PC-3 (cell line): Measurements from ENCODE around the gene HPS5. TPM values are rescaled to one million over a fixed set of nuclear protein-coding genes. Genes with fewer than 3 reads are reported as not detected.

Experiments
- ATAC-seq: fragments of 200-7000 bp; cut with Tn5 transposase; 2 replicates; pipeline ENCODE4 v1.9.1; 2020; ENCODE audit warnings: mild to moderate bottlenecking, moderate library complexity
- Bru-seq: library from RNA; stranded (reverse); fragments of 400-500 nt; gene quantifications from one replicate; lab custom pipeline; 2021; lab: Mats Ljungman, UMichigan
- BruChase-seq, 2 experiments: library from RNA; stranded (reverse); fragments of 400-500 nt; gene quantifications; one replicate each; lab custom pipeline; 2021; lab: Mats Ljungman, UMichigan
- BruUV-seq: library from RNA; stranded (reverse); fragments of 400-500 nt; replicated peaks from 2 replicates; lab custom pipeline; 2021; lab: Mats Ljungman, UMichigan
- CTCF ChIA-PET: fragments of 300-600 bp; sonication (Branson Sonifier 250); formaldehyde crosslinking; loops from one replicate; lab custom pipeline; 2022; ENCODE audit warnings: antibody characterized with exemption; lab: Charles Lee
- POLR2A ChIA-PET: fragments of 300-600 bp; sonication (Branson Sonifier 250); formaldehyde crosslinking; loops from one replicate; lab custom pipeline; 2022; ENCODE audit warnings: antibody characterized with exemption; ENCODE audit not compliant: unreplicated experiment; lab: Charles Lee
- DNase-seq: peaks from one replicate; pipeline ENCODE4 v3.0.0-alpha.2; 2015
- H2AFZ ChIP-seq: fragments of 300-600 bp; sonication (generic); 2 replicates; pipeline ENCODE4 v1.6.0; 2016; ENCODE audit warnings: antibody characterized with exemption, low read length
- H3F3A ChIP-seq: fragments of 300-600 bp; sonication (generic); one replicate; pipeline ENCODE4 v1.6.0; 2017; ENCODE audit warnings: antibody characterized with exemption, low read length, control low read depth, mild to moderate bottlenecking; ENCODE audit not compliant: unreplicated experiment
- H3K27ac ChIP-seq: fragments of 300-600 bp; sonication (generic); 2 replicates; pipeline ENCODE4 v1.5.1; 2016; ENCODE audit warnings: mild to moderate bottlenecking, low read length
- H3K27me3 ChIP-seq: fragments of 300-600 bp; sonication (generic); 2 replicates; pipeline ENCODE4 v1.6.1; 2016; ENCODE audit warnings: low read length, mixed read lengths
- H3K36me3 ChIP-seq: fragments of 300-600 bp; sonication (generic); 2 replicates; pipeline ENCODE4 v1.6.1; 2016; ENCODE audit warnings: low read depth, mixed run types, low read length, mixed read lengths
- H3K4me1 ChIP-seq: fragments of 300-600 bp; sonication (generic); 2 replicates; pipeline ENCODE4 v1.5.1; 2016; ENCODE audit warnings: low read length; ENCODE audit not compliant: insufficient read depth
- H3K4me2 ChIP-seq: fragments of 300-600 bp; sonication (generic); 2 replicates; pipeline ENCODE4 v1.6.0; 2016; ENCODE audit warnings: low read length
- H3K4me3 ChIP-seq: fragments of 300-600 bp; sonication (generic); 2 replicates; pipeline ENCODE4 v1.5.1; 2016; ENCODE audit warnings: mild to moderate bottlenecking, low read length, mixed read lengths
- H3K79me2 ChIP-seq: fragments of 300-600 bp; sonication (generic); 2 replicates; pipeline ENCODE4 v1.6.1; 2017; ENCODE audit warnings: low read length, mixed read lengths
- H3K9ac ChIP-seq: fragments of 300-600 bp; sonication (generic); 2 replicates; pipeline ENCODE4 v1.6.0; 2016; ENCODE audit warnings: mild to moderate bottlenecking, low read length
- H3K9me2 ChIP-seq: fragments of 300-600 bp; sonication (generic); replicated peaks from 2 replicates; pipeline ENCODE4 v1.6.1; 2016; ENCODE audit warnings: mixed run types, low read length, mixed read lengths
- H3K9me3 ChIP-seq: fragments of 300-600 bp; sonication (generic); 2 replicates; pipeline ENCODE4 v1.6.1; 2016; ENCODE audit warnings: low read length, mixed read lengths
- H4K20me1 ChIP-seq: fragments of 300-600 bp; sonication (generic); 2 replicates; pipeline ENCODE4 v1.6.1; 2016; ENCODE audit warnings: low read length, mixed read lengths
- EZH2 ChIP-seq: fragments of 300-600 bp; sonication (generic); IDR thresholded peaks from one replicate; pipeline ENCODE4 v1.6.1; 2017; ENCODE audit warnings: antibody characterized with exemption, mild to moderate bottlenecking, low read length; ENCODE audit not compliant: unreplicated experiment
- EZH2phosphoT487 ChIP-seq: fragments of 300-600 bp; sonication (generic); IDR thresholded peaks from 2 replicates; pipeline ENCODE4 v1.6.1; 2018; ENCODE audit warnings: mild to moderate bottlenecking, antibody characterized with exemption, low read length, borderline replicate concordance
- intact Hi-C: fragments of 100-400 bp; cut with micrococcal nuclease; formaldehyde crosslinking; loops from 2 replicates; pipeline ENCODE4 v1.9.0; 2023
- long read RNA-seq: library from polyadenylated mRNA; unstranded; transcript quantifications from one replicate; pipeline ENCODE4 v2.0.0, GENCODE V29; 2021; ENCODE audit not compliant: unreplicated experiment
- total RNA-seq: library from RNA; depleted of rRNA; stranded (reverse); fragments of >200 nt; gene quantifications from 2 replicates; pipeline ENCODE4 v1.2.3, GENCODE V29; 2014; rRNA removed
- TF ChIP-seq, protein P1 (sequence below): fragments of 300-600 bp; sonication (generic); conservative IDR thresholded peaks from 2 replicates; pipeline ENCODE4 v1.5.1; 2017; ENCODE audit warnings: antibody characterized with exemption, low read depth, mild to moderate bottlenecking, low read length

Gene HPS5, protein sequence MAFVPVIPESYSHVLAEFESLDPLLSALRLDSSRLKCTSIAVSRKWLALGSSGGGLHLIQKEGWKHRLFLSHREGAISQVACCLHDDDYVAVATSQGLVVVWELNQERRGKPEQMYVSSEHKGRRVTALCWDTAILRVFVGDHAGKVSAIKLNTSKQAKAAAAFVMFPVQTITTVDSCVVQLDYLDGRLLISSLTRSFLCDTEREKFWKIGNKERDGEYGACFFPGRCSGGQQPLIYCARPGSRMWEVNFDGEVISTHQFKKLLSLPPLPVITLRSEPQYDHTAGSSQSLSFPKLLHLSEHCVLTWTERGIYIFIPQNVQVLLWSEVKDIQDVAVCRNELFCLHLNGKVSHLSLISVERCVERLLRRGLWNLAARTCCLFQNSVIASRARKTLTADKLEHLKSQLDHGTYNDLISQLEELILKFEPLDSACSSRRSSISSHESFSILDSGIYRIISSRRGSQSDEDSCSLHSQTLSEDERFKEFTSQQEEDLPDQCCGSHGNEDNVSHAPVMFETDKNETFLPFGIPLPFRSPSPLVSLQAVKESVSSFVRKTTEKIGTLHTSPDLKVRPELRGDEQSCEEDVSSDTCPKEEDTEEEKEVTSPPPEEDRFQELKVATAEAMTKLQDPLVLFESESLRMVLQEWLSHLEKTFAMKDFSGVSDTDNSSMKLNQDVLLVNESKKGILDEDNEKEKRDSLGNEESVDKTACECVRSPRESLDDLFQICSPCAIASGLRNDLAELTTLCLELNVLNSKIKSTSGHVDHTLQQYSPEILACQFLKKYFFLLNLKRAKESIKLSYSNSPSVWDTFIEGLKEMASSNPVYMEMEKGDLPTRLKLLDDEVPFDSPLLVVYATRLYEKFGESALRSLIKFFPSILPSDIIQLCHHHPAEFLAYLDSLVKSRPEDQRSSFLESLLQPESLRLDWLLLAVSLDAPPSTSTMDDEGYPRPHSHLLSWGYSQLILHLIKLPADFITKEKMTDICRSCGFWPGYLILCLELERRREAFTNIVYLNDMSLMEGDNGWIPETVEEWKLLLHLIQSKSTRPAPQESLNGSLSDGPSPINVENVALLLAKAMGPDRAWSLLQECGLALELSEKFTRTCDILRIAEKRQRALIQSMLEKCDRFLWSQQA
- total RNA-seq (15.2 and 15.6 TPM in 2 replicates), Bru-seq, nascent RNA (percentile 68 among the genes with signal in this experiment), BruChase-seq, experiment 1, labeled RNA remaining after a 6-hour chase (percentile 75 among the genes with signal in this experiment), BruChase-seq, experiment 2, labeled RNA remaining after a 2-hour chase (percentile 69 among the genes with signal in this experiment)
- long read RNA-seq, full-length matches to known transcripts, result 10 of 37 reads
- long read RNA-seq, partial matches to known transcripts, result 9 of 37 reads
- long read RNA-seq, other reads (novel, unspliced or antisense), result 18 of 37 reads

DNA sequence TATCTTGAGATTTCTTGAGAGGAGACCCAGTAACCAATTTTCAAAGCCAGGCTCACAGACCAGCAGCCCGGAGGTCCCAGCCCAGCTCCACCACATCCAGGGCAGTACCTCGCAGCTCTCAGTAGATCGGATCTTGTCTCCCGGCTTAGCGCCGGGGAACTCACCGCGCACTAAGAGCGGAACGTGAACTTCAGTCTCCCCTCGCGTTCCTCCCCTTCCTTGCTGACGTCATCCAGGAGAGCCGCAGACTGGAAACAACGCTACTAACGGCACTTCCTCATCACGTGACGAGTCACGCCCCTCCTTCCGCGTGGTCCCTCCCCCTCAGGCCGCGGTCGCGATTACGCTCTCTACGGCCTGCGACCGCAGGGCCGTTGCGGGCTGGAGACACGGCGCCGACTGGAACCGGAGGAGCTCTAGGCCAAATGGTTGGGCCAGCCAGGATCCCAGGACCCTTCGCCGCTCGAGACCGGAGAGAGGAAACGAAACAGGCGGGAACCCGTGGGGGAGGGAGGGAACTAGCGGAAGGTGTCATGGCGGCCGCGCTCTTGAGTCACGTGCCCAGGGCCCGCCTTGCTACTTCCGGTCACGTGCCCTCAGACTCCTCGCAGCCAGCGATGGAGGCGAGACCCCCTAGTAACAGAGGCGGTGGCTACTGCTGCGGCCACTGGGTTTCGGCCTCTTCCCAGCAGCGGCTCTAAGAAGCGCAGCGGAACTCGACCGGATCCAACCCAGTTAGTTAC, at the start of gene HPS5, which contains the start of gene GTF2H1:
Gene HPS5 (minus strand): TSS at position 172 of the 743 bp plus-strand sequence. CDS start 4,282 bp downstream, outside the sequence.
Gene GTF2H1 (plus strand): TSS at position 599 of the 743 bp plus-strand sequence. CDS start 10,508 bp downstream, outside the sequence.
- H3K4me3 ChIP-seq, result peak within 1 kb of the TSS; percentile 89
- peak within 1 kb of the TSS; percentile 92 for H3K4me2 ChIP-seq
- 0 out of 2 replicates have a peak, but pooled peaks cover 8% of the 10 kb centered on the region for H4K20me1 ChIP-seq
- ChIA-PET POLR2A (interaction anchor here (0.6 to 0.7 kb wide), 3 partner anchors 61 to 267 kb away, joined by 3 to 4 read pairs (median 4); partner anchors contain the start of gene UEVLD), CTCF (interaction anchor here (0.6 to 0.8 kb wide), 2 partner anchors 78 to 216 kb away, joined by 3 read pairs; partner anchors contain the start of gene SAAL1)
- no peaks in the 10 kb centered on the region for H3F3A ChIP-seq
- peaks cover 41% of the 10 kb centered on the region for H3K4me1 ChIP-seq
- peaks cover under 1% of the 10 kb centered on the region; the same call in 1 of the 2 replicates for H3K36me3 ChIP-seq
- ATAC-seq (peak; percentile 85), DNase-seq (peak; percentile 97)
- TF ChIP-seq EZH2phosphoT487 (no peak), EZH2 (no peak)
- TF ChIP-seq, protein P1, sequence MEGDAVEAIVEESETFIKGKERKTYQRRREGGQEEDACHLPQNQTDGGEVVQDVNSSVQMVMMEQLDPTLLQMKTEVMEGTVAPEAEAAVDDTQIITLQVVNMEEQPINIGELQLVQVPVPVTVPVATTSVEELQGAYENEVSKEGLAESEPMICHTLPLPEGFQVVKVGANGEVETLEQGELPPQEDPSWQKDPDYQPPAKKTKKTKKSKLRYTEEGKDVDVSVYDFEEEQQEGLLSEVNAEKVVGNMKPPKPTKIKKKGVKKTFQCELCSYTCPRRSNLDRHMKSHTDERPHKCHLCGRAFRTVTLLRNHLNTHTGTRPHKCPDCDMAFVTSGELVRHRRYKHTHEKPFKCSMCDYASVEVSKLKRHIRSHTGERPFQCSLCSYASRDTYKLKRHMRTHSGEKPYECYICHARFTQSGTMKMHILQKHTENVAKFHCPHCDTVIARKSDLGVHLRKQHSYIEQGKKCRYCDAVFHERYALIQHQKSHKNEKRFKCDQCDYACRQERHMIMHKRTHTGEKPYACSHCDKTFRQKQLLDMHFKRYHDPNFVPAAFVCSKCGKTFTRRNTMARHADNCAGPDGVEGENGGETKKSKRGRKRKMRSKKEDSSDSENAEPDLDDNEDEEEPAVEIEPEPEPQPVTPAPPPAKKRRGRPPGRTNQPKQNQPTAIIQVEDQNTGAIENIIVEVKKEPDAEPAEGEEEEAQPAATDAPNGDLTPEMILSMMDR, result no peak
- peaks cover 90% of the 10 kb centered on the region for H3K79me2 ChIP-seq
- H3K9me3 ChIP-seq, result no peaks in the 10 kb centered on the region
- intact Hi-C loops, result loop anchor here (1.0 to 10.0 kb wide), 6 partner anchors 62 to 313 kb away; partner anchors contain the start of genes SAA2, SPTY2D1 and TSG101
- peak within 1 kb of the TSS; percentile 96 for H2AFZ ChIP-seq
- peak within 1 kb of the TSS; percentile 99 for H3K9ac ChIP-seq
- H3K27me3 ChIP-seq, result no peaks in the 10 kb centered on the region
- no TSS peak for BruUV-seq
- H3K27ac ChIP-seq, result peak within 1 kb of the TSS; percentile 92
- H3K9me2 ChIP-seq, result no peaks in the 10 kb centered on the region

DNA sequence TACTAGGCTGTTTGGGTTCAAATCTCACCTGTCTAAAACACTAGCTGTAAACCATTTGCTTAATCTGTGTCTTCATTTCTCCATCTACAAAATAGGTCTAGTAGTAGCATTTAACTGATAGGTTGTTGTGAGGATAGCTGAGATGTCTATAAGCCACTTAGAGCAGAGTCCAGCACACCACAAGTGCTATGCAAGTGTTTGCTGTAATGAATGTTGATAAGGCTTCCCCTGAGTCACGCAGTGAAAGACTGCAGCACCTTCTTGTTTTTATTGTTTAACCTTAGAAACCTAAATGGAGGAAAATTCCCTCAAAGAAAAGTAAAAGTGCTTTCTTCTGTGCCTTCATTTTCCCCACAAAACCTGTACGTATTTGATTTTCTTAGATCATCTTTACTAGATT, 49.3 kb upstream of the HPS5 start:
- ATAC-seq (no peak), DNase-seq (no peak)
- Histone ChIP-seq H3K27me3 (no peaks in the 10 kb centered on the region), H3K9me3 (no peaks in the 10 kb centered on the region), H3K79me2 (no peaks in the 10 kb centered on the region), H3F3A (no peaks in the 10 kb centered on the region), H3K4me3 (no peak overlapping the region), H3K9me2 (no peaks in the 10 kb centered on the region), H3K27ac (no peak overlapping the region), H4K20me1 (no peaks in the 10 kb centered on the region), H3K4me1 (no peaks in the 10 kb centered on the region), H2AFZ (no peak overlapping the region), H3K36me3 (peaks cover 9% of the 10 kb centered on the region; the same call in 1 of the 2 replicates), H3K9ac (no peak overlapping the region), H3K4me2 (no peak overlapping the region)
- TF ChIP-seq EZH2phosphoT487 (no peak), EZH2 (no peak)
- TF ChIP-seq, protein P1, result no peak
- ChIA-PET POLR2A (no interaction called here), CTCF (no interaction called here)
- BruUV-seq, result no TSS peak
- intact Hi-C loops, result no loop called here
